ENCODE results near the gene ENTHD1.

ENTHD1 gene

DNA sequence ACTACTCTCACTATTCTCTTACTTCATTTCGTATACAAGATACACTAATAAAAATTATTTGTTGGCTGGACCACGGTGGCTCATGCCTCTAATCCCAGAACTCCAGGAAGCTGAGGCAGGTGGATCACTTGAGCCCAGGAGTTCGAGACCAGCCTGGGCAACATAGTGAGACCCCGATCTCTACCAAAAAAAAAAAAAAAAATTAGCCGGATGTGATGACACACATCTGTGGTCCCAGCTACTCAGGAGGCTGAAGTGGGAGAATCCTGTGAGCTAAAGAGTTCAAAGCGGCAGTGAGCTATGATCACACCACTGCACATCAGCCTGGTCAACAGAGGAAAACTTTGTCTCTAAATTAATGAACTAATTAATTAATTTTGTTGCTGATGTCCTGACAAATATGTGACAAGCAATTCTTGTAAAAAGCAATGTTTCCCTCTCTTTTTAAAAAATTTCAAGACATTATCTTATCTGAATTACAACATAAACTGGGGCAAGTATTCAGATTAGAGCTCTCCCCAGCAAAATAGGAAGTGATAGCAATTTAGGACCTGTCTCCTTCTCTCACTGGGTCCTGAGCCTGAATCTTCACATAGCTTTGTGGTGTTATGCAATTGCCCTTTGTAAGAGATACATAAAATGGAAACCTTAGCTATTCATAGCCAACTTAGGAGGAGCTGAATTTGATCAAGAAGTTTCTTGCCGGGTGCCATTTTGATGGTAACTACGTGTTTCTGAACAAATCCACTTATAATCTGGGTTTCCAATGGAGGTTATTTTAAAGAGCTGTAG, 49.1 kb upstream of the ENTHD1 start:
- Histone ChIP-seq H3K4me1 (ENCODE audit: control insufficient read depth, insufficient read depth, low read length) (0 out of 2 replicates have a peak, but pooled peaks cover 3% of the 10 kb centered on the region), H3K27ac (ENCODE audit: extremely low read depth, low read depth, low read length) (no peak overlapping the region), H3K9me3 (ENCODE audit: control insufficient read depth, insufficient read depth, low read depth, low read length) (no peaks in the 10 kb centered on the region), H3K4me3 (ENCODE audit: low read depth, low read length) (no peak overlapping the region), H3K36me3 (ENCODE audit: control insufficient read depth in 2 of 2, insufficient read depth in 1 of 2, low read length in 2 of 2) (no peaks in the 10 kb centered on the region)
- CTCF ChIA-PET, result interaction anchor here (0.7 to 3.0 kb wide), 6 partner anchors 10 to 855 kb away, joined by 3 to 20 read pairs (median 5); no protein-coding TSS in a partner anchor
- TF ChIP-seq ZNF112 (tag by site-specific recombination; IDR thresholded peaks at IDR 0.05), result no peak
- TF ChIP-seq, protein P1, sequence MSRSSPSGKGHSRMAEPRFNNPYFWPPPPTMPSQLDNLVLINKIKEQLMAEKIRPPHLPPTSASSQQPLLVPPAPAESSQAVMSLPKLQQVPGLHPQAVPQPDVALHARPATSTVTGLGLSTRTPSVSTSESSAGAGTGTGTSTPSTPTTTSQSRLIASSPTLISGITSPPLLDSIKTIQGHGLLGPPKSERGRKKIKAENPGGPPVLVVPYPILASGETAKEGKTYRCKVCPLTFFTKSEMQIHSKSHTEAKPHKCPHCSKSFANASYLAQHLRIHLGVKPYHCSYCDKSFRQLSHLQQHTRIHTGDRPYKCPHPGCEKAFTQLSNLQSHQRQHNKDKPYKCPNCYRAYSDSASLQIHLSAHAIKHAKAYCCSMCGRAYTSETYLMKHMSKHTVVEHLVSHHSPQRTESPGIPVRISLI (tag by site-specific recombination; IDR thresholded peaks at IDR 0.05), result no peak
- TF ChIP-seq ZNF366 (tag by site-specific recombination; conservative IDR thresholded peaks at IDR 0.05), result no peak
- no peak for TF ChIP-seq KLF1 (tag by site-specific recombination; IDR thresholded peaks at IDR 0.05)
- no peak for TF ChIP-seq ZNF239 (tag by site-specific recombination; IDR thresholded peaks at IDR 0.05)
- TF ChIP-seq, protein P2, sequence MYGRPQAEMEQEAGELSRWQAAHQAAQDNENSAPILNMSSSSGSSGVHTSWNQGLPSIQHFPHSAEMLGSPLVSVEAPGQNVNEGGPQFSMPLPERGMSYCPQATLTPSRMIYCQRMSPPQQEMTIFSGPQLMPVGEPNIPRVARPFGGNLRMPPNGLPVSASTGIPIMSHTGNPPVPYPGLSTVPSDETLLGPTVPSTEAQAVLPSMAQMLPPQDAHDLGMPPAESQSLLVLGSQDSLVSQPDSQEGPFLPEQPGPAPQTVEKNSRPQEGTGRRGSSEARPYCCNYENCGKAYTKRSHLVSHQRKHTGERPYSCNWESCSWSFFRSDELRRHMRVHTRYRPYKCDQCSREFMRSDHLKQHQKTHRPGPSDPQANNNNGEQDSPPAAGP (tag by site-specific recombination; IDR thresholded peaks at IDR 0.05), result no peak
- no peak for TF ChIP-seq PRDM1 (tag by site-specific recombination; IDR thresholded peaks at IDR 0.05)
- TF ChIP-seq ZNF18 (tag by site-specific recombination; IDR thresholded peaks at IDR 0.05), result no peak
- TF ChIP-seq ZNF341 (tag by site-specific recombination; IDR thresholded peaks at IDR 0.05; ENCODE audit: low read depth), result no peak
- TF ChIP-seq ZNF140 (tag by site-specific recombination; IDR thresholded peaks at IDR 0.05), result no peak
- POLR2A ChIA-PET, result interaction anchor here (0.7 to 1.0 kb wide), 2 partner anchors 10 to 527 kb away, joined by 3 read pairs; no protein-coding TSS in a partner anchor

DNA sequence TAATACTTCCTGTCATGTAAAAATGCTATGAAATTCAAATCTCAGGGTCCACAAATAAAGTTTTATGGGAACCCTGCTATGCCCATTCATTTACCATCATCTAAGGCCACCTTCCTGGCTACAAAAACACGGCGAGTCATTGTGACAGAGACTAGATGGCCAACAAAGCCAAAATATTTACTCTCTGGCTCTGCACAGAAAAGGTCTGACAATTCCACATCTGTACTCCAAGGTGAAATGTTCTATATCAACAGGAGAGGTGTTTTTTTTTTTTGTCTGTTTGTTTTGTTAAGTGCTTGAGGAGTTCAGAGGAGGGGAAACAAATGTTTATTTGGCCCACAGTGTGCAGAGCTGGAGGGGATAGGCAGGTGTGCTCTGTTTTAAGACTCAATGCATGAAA, 48.0 kb upstream of the ENTHD1 start:
- POLR2A ChIA-PET, result no interaction called here
- CTCF ChIA-PET, result interaction anchor here (1.4 to 3.0 kb wide), 2 partner anchors 9 to 12 kb away, joined by 3 to 20 read pairs; no protein-coding TSS in a partner anchor
- Histone ChIP-seq H3K4me1 (ENCODE audit: control insufficient read depth, insufficient read depth, low read length) (0 out of 2 replicates have a peak, but pooled peaks cover 3% of the 10 kb centered on the region), H3K9me3 (ENCODE audit: control insufficient read depth, insufficient read depth, low read depth, low read length) (no peaks in the 10 kb centered on the region), H3K4me3 (ENCODE audit: low read depth, low read length) (no peak overlapping the region), H3K36me3 (ENCODE audit: control insufficient read depth in 2 of 2, insufficient read depth in 1 of 2, low read length in 2 of 2) (no peaks in the 10 kb centered on the region), H3K27ac (ENCODE audit: extremely low read depth, low read depth, low read length) (no peak overlapping the region)
- TF ChIP-seq ZNF174 (tag by site-specific recombination; IDR thresholded peaks at IDR 0.05) (no peak), GLIS1 (tag by site-specific recombination; IDR thresholded peaks at IDR 0.05) (peak; percentile 76; the same call in 1 of the 2 replicates)

DNA sequence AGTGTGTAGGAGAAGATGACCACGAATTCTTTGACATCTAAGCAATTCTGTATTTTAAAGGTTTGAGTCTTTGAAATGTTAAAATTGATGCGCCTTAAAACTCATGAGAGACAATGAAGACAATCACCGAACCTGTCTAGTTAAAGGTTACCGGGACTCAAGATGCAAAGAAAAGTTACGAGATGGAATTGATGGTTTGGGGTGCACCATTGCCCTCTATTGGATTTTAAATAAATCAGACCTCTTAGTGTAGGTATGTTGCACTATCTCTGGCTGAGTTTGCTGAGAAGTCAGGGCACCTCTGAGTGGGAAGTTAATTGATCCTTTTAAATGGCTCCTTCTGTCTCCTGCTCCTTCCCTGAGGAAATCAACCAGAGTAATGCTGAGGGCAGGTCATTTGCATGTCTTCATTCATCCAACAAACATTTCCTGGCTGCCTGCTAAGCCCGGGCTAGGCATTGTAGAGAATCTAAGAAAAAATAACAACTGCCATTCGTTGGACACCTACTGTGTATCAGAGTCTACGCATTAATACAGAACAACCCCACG, 47.3 kb upstream of the ENTHD1 start:
- Histone ChIP-seq H3K4me1 (ENCODE audit: control insufficient read depth, insufficient read depth, low read length) (0 out of 2 replicates have a peak, but pooled peaks cover 3% of the 10 kb centered on the region), H3K36me3 (ENCODE audit: control insufficient read depth in 2 of 2, insufficient read depth in 1 of 2, low read length in 2 of 2) (no peaks in the 10 kb centered on the region), H3K4me3 (ENCODE audit: low read depth, low read length) (no peak overlapping the region), H3K27ac (ENCODE audit: extremely low read depth, low read depth, low read length) (no peak overlapping the region), H3K9me3 (ENCODE audit: control insufficient read depth, insufficient read depth, low read depth, low read length) (no peaks in the 10 kb centered on the region)
- ChIA-PET CTCF (interaction anchor here (3.0 kb wide), 1 partner anchor 8 kb away, joined by 20 read pairs; no protein-coding TSS in a partner anchor), POLR2A (no interaction called here)
- TF ChIP-seq ZNF843 (tag by site-specific recombination; IDR thresholded peaks at IDR 0.05), result no peak
- TF ChIP-seq, protein P3, sequence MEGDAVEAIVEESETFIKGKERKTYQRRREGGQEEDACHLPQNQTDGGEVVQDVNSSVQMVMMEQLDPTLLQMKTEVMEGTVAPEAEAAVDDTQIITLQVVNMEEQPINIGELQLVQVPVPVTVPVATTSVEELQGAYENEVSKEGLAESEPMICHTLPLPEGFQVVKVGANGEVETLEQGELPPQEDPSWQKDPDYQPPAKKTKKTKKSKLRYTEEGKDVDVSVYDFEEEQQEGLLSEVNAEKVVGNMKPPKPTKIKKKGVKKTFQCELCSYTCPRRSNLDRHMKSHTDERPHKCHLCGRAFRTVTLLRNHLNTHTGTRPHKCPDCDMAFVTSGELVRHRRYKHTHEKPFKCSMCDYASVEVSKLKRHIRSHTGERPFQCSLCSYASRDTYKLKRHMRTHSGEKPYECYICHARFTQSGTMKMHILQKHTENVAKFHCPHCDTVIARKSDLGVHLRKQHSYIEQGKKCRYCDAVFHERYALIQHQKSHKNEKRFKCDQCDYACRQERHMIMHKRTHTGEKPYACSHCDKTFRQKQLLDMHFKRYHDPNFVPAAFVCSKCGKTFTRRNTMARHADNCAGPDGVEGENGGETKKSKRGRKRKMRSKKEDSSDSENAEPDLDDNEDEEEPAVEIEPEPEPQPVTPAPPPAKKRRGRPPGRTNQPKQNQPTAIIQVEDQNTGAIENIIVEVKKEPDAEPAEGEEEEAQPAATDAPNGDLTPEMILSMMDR (tag by site-specific recombination; IDR thresholded peaks at IDR 0.05), result peak; percentile 33; the same call in 1 of the 2 replicates
